Activated T-helper 1 cell treated with Interleukin-2 at 50 U/mL for 16 hours (primary cell): ENCODE measurements around the gene ERRFI1.
"Not testable (repeated sequence)": the region's sequence is repeated elsewhere in the genome, so short reads cannot be mapped to it uniquely, and the experiment has no call there.

Experiments used
- DNase-seq: peaks from one replicate; pipeline ENCODE4 v3.0.0-alpha.2; 2020; ENCODE audit warnings: low read depth

The ERRFI1 gene

DNA sequence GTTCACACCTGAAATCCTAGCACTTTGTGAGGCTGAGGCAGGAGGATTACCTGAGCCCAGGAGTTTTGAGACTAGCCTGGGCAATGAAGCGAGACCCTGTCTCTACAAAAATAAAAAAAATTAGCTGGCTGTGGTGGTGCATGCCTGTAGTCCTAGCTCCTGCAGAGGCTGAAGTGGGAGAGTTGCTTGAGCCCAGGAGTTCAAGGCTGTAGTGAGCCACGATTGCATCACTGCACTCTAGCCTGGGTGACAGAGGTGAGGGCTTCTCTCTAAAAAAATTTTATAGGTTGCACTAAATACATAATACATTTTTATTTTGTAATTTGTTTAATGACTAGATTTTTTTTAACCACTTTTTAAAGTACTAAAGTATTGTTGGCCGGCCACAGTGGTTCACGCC is 58.5 kb downstream of the ERRFI1 start:
- no peak for DNase-seq

DNA sequence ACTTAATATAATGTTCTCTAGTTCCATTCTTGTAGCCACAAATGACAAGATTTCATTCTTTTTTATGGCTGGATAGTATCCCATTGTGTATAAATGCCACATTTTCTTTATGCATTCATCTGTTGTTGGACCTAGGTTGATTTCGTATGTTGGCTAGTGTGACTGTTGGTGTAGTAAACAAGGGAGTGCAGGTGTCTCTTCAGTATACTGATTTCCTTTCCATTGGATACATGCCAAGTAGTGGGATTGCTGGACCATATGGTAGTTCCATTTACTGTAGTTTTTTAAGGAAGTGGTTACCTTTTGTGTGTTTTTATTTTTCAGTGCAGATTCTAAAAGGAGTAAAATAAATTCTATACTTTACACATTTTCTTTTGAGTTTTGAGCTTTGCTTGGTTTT is 58.9 kb downstream of the ERRFI1 start:
- no peak for DNase-seq

DNA sequence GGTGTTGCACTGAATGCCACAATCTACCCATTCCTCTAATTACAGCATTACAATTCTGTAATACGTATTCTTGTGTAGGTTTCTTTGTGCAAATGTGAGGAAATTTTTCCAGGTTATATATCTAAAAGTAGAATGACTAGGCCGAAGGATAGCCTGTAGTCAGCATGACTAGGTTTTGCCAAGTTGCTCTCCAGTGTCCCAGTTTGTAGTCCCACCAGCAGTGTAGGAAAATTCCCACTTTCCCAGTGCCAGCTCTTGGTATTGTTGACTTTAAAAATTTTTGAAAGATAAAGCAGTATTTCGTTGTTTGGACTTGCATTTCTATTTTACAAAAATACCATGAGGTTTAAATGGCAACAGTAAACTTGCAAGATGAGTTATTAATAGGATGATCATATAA is 61.6 kb downstream of the ERRFI1 start:
- DNase-seq: no peak

DNA sequence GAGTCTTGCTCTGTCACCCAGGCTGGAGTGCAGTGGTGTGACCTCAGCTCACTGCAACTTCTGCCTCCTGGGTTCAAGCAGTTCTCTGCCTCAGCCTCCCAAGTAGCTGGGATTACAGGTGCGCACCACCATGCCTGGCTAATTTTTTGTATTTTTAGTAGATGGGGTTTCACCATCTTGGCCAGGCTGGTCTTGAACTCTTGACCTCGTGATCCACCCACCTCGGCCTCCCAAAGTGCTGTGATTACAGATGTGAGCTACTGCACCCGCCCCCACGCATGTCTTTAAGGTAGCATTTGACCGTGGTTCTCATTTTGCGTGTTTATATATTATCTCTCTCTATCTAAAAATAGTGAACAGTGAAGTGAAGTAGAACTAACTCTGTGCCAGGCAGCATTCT is 62.3 kb downstream of the ERRFI1 start:
- DNase-seq: not testable (repeated sequence)

DNA sequence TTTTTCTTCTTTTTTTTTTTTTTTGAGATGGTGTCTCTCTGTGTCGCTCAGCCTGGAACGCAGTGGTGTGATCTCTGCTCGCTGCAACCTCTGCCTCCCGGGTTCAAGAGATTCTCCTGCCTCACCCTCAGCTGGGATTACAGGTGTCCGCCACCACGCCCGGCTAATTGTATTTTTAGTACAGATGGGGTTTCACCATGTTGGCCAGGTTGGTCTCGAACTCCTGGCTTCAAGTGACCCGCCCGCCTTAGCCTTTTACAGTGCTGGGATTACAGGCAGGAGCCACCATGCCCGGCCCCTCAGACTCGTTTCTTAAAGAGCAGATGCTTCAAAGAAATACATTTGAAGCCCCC is 62.8 kb downstream of the ERRFI1 start:
- not testable (repeated sequence) for DNase-seq

DNA sequence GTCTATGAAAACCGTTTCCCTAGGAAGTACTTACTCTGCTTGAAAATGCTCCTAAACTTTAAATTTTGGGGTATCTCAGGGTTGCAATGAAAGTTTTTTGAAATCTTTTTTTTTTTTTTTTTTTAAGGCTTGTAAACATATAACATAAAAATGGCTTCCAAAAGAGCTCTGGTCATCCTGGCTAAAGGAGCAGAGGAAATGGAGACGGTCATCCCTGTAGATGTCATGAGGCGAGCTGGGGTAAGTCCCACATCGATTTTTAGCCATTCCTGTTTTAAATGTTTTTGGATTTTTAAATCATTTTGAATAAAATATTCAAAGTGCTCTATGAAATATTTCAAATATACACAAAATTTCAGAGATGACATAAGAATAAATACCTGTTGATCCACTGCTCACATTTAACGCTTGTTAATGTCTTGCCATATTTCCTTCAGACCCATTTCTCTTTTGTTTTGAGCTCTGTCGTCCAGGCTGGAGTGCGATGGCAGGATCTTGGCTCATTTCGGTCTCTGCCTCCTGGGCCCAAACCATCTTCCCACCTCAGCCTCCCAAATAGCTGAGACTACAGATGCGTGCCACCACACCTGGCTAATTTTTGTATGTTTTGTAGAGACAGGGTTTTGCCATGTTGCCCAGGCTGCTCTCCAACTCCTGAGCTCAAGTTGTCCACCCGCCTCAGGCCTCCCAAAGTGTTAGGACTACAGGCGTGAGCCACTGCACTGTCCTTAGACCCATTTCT is 63.3 kb downstream of the ERRFI1 start:
- no peak for DNase-seq

DNA sequence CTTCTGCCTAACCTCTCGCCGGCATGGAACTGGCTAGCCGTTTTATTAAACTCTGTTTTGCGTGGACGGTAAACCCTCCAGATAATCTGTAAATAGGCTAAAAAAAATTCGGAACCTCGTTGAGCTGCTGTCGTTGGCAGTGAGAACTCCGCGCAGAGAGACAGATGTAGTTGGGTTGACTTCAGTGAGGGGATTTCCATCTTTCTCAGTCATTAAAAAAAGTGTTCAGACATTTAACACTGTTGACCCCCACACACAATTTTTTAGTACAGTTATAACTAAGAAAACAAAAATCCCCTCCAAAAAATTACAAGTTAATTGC is 64.1 kb downstream of the ERRFI1 start:
- no peak for DNase-seq
